H9 (cell line): ENCODE data around the gene ZBTB47. TPM values are rescaled to one million over a fixed set of nuclear protein-coding genes. Genes with fewer than 3 reads are reported as not detected.
A peak's percentile ranks its signal among the peaks of the same experiment; 100 is the strongest.

ENCODE experiments used
- DNase-seq: peaks from one replicate; pipeline ENCODE4 v3.0.0-alpha.2; 2017
- H2AFZ ChIP-seq: one replicate; pipeline ENCODE4 v1.6.1; 2013; ENCODE audit warnings: mild to moderate bottlenecking, low read length, control low read depth, moderate library complexity
- H2AK5ac ChIP-seq: 2 replicates; pipeline ENCODE4 v1.6.1; 2013; ENCODE audit warnings: low read length, control low read depth, mixed read lengths; ENCODE audit not compliant: insufficient read length
- H2BK120ac ChIP-seq: one replicate; pipeline ENCODE4 v1.6.1; 2013; ENCODE audit warnings: low read depth, mild to moderate bottlenecking, low read length, control low read depth, inconsistent platforms; ENCODE audit not compliant: poor library complexity, severe bottlenecking
- H2BK12ac ChIP-seq: 2 replicates; pipeline ENCODE4 v1.6.1; 2013; ENCODE audit warnings: low read length, control low read depth, mixed read lengths, low read depth; ENCODE audit not compliant: insufficient read length
- H2BK15ac ChIP-seq: 2 replicates; pipeline ENCODE4 v1.6.1; 2013; ENCODE audit warnings: low read depth, low read length, control low read depth
- H2BK20ac ChIP-seq: one replicate; pipeline ENCODE4 v1.6.1; 2013; ENCODE audit warnings: low read depth, mild to moderate bottlenecking, low read length, control low read depth, inconsistent platforms; ENCODE audit not compliant: poor library complexity, severe bottlenecking
- H2BK5ac ChIP-seq: 2 replicates; pipeline ENCODE4 v1.6.1; 2013; ENCODE audit warnings: low read length, control low read depth, mixed read lengths; ENCODE audit not compliant: insufficient read length
- H3K14ac ChIP-seq: 2 replicates; pipeline ENCODE4 v1.6.1; 2013; ENCODE audit warnings: low read length, control low read depth; ENCODE audit not compliant: insufficient read depth
- H3K18ac ChIP-seq: 2 replicates; pipeline ENCODE4 v1.6.1; 2013; ENCODE audit warnings: low read depth, mild to moderate bottlenecking, mixed read lengths, low read length, control low read depth; ENCODE audit not compliant: insufficient read length
- H3K23ac ChIP-seq: 2 replicates; pipeline ENCODE4 v1.6.1; 2013; ENCODE audit warnings: low read length, control low read depth, mixed read lengths, low read depth; ENCODE audit not compliant: insufficient read length
- H3K23me2 ChIP-seq: 2 replicates; pipeline ENCODE4 v1.6.1; 2013; ENCODE audit warnings: low read depth, mild to moderate bottlenecking, mixed read lengths, low read length, control low read depth; ENCODE audit not compliant: insufficient read length, poor library complexity, severe bottlenecking
- H3K27ac ChIP-seq: 2 replicates; pipeline ENCODE4 v1.5.1; 2013; ENCODE audit warnings: low read length, control low read depth, mixed read lengths, low read depth; ENCODE audit not compliant: insufficient read length
- H3K27me3 ChIP-seq: 2 replicates; pipeline ENCODE4 v1.6.1; 2013; ENCODE audit warnings: low read length, control low read depth, inconsistent platforms; ENCODE audit not compliant: insufficient read depth
- H3K4ac ChIP-seq: 2 replicates; pipeline ENCODE4 v1.6.1; 2013; ENCODE audit warnings: low read depth, mild to moderate bottlenecking, control low read depth, inconsistent platforms, low read length, moderate library complexity
- H3K4me1 ChIP-seq: 2 replicates; pipeline ENCODE4 v1.6.1; 2013; ENCODE audit warnings: low read length, control low read depth, inconsistent platforms; ENCODE audit not compliant: insufficient read depth
- H3K4me2 ChIP-seq: 2 replicates; pipeline ENCODE4 v1.6.1; 2013; ENCODE audit warnings: low read length, control low read depth, mixed read lengths; ENCODE audit not compliant: insufficient read length, insufficient read depth
- H3K56ac ChIP-seq: 2 replicates; pipeline ENCODE4 v1.6.1; 2013; ENCODE audit warnings: low read depth, mild to moderate bottlenecking, mixed read lengths, low read length, control low read depth; ENCODE audit not compliant: insufficient read length
- H3K79me1 ChIP-seq: 2 replicates; pipeline ENCODE4 v1.6.1; 2013; ENCODE audit warnings: low read depth, mild to moderate bottlenecking, moderate library complexity, low read length, control low read depth, inconsistent platforms; ENCODE audit not compliant: insufficient read depth, poor library complexity, severe bottlenecking
- H3K79me2 ChIP-seq: 2 replicates; pipeline ENCODE4 v1.6.1; 2013; ENCODE audit warnings: low read length, control low read depth, inconsistent platforms; ENCODE audit not compliant: insufficient read depth
- H3K9ac ChIP-seq: 2 replicates; pipeline ENCODE4 v1.6.1; 2013; ENCODE audit warnings: low read length, control low read depth, mixed read lengths; ENCODE audit not compliant: insufficient read length; ENCODE audit errors: extremely low read depth
- H3K9me3 ChIP-seq: one replicate; pipeline ENCODE4 v1.6.1; 2013; ENCODE audit warnings: low read depth, low read length, inconsistent platforms; ENCODE audit not compliant: control insufficient read depth
- H3T11ph ChIP-seq: one replicate; pipeline ENCODE4 v1.6.1; 2013; ENCODE audit warnings: mild to moderate bottlenecking, low read length, control low read depth, inconsistent platforms
- H4K20me1 ChIP-seq: one replicate; pipeline ENCODE4 v1.6.1; 2013; ENCODE audit not compliant: control insufficient read depth, insufficient read length, insufficient read depth
- H4K5ac ChIP-seq: 2 replicates; pipeline ENCODE4 v1.6.1; 2013; ENCODE audit warnings: low read depth, mild to moderate bottlenecking, mixed read lengths, low read length, control low read depth; ENCODE audit not compliant: insufficient read length
- H4K8ac ChIP-seq: replicated peaks from 2 replicates; pipeline ENCODE4 v1.6.1; 2013; ENCODE audit warnings: low read length, control low read depth, mixed read lengths, low read depth; ENCODE audit not compliant: insufficient read length
- H4K91ac ChIP-seq: 2 replicates; pipeline ENCODE4 v1.6.1; 2013; ENCODE audit warnings: low read depth, mild to moderate bottlenecking, moderate library complexity, mixed read lengths, low read length, control low read depth; ENCODE audit not compliant: insufficient read length
- H3K27ac Mint-ChIP-seq, 3 experiments: 2 replicates in 2 of 3; 3 replicates in 1 of 3; pipeline ENCODE4 v1.8.0; 2020 to 2021; ENCODE audit warnings: mixed read lengths in 3 of 3, mild to moderate bottlenecking in 1 of 3, moderate library complexity in 1 of 3
- H3K27me3 Mint-ChIP-seq: 2 replicates; pipeline ENCODE4 v1.8.0; 2021; ENCODE audit warnings: low read depth, mild to moderate bottlenecking, moderate library complexity, mixed read lengths
- H3K36me3 Mint-ChIP-seq, 3 experiments: 2 replicates in 2 of 3; 3 replicates in 1 of 3; pipeline ENCODE4 v1.8.0; 2020 to 2021; ENCODE audit warnings: low read depth in 3 of 3, mixed read lengths in 3 of 3; ENCODE audit not compliant: insufficient read depth in 1 of 3
- H3K4me1 Mint-ChIP-seq, 2 experiments: 2 replicates each; pipeline ENCODE4 v1.8.0; 2020; ENCODE audit warnings: mixed read lengths in 2 of 2
- H3K4me3 Mint-ChIP-seq, 2 experiments: 2 replicates in 1 of 2; 3 replicates in 1 of 2; pipeline ENCODE4 v1.8.0; 2020 to 2021; ENCODE audit warnings: mild to moderate bottlenecking in 2 of 2, mixed read lengths in 2 of 2, moderate library complexity in 1 of 2
- H3K9me3 Mint-ChIP-seq, 2 experiments: 2 replicates in 1 of 2; 3 replicates in 1 of 2; pipeline ENCODE4 v1.8.0; 2020; ENCODE audit warnings: mild to moderate bottlenecking in 2 of 2, mixed read lengths in 2 of 2, moderate library complexity in 1 of 2
- WGBS: extraction: QIAGEN DNeasy Blood & Tissue Kit; methylation state at CpG from one replicate; pipeline ENCODE4 v1.1.7; 2013; ENCODE audit warnings: missing lambda C conversion rate, low lambda C conversion rate, mixed read lengths; ENCODE audit not compliant: insufficient read length; ENCODE audit errors: extremely low coverage; 5-methylcytosine and 5-hydroxymethylcytosine counted together
- total RNA-seq: library from RNA; stranded (reverse); gene quantifications from 2 replicates; pipeline ENCODE4 v1.2.1, GENCODE V29; 2021
- TF ChIP-seq, protein P1 (sequence below): fragments of 200-600 bp; sonication (generic); conservative IDR thresholded peaks from 3 replicates; pipeline ENCODE4 v1.8.0; 2021; ENCODE audit warnings: antibody characterized with exemption, mild to moderate bottlenecking

Gene ZBTB47
- total RNA-seq, 1 experiment from 2014 or later = 3.6 TPM

GRCh38 chr3:42660131-42660715, 6.7 kb downstream of the ZBTB47 start:
- H3K79me2 ChIP-seq = no peaks in the 10 kb centered on the region
- no peak overlapping the region for H3K4me3 Mint-ChIP-seq
- H3K27me3 ChIP-seq = no peaks in the 10 kb centered on the region
- H4K5ac ChIP-seq = no peak overlapping the region
- no peak overlapping the region for H3K56ac ChIP-seq
- no peak overlapping the region for H3K4ac ChIP-seq
- no peak overlapping the region for H3K18ac ChIP-seq
- H3K27ac ChIP-seq = no peak overlapping the region
- H3K27ac Mint-ChIP-seq = peak overlapping the region in 2 of 3 experiments; percentile 68 to 89; a peak in 4 of 7 replicates
- no peak overlapping the region for H2BK20ac ChIP-seq
- H3K79me1 ChIP-seq = no peaks in the 10 kb centered on the region
- no CpG with 5 or more reads among the region's 6 CpGs for WGBS
- no peak overlapping the region for H3T11ph ChIP-seq
- peaks cover 2 to 19% of the 10 kb centered on the region in 2 experiments; a peak in 2 of 4 replicates for H3K4me1 Mint-ChIP-seq
- no peak overlapping the region for H2BK12ac ChIP-seq
- no peak overlapping the region for H3K23ac ChIP-seq
- no peaks in the 10 kb centered on the region for H4K20me1 ChIP-seq
- no peak overlapping the region for H3K4me2 ChIP-seq
- H3K14ac ChIP-seq = no peak overlapping the region
- no peak overlapping the region for H4K8ac ChIP-seq
- no peaks in the 10 kb centered on the region for H3K27me3 Mint-ChIP-seq
- H2BK5ac ChIP-seq = no peak overlapping the region
- H3K9me3 ChIP-seq = no peaks in the 10 kb centered on the region
- no peak overlapping the region for H2AK5ac ChIP-seq
- TF ChIP-seq, protein P1, sequence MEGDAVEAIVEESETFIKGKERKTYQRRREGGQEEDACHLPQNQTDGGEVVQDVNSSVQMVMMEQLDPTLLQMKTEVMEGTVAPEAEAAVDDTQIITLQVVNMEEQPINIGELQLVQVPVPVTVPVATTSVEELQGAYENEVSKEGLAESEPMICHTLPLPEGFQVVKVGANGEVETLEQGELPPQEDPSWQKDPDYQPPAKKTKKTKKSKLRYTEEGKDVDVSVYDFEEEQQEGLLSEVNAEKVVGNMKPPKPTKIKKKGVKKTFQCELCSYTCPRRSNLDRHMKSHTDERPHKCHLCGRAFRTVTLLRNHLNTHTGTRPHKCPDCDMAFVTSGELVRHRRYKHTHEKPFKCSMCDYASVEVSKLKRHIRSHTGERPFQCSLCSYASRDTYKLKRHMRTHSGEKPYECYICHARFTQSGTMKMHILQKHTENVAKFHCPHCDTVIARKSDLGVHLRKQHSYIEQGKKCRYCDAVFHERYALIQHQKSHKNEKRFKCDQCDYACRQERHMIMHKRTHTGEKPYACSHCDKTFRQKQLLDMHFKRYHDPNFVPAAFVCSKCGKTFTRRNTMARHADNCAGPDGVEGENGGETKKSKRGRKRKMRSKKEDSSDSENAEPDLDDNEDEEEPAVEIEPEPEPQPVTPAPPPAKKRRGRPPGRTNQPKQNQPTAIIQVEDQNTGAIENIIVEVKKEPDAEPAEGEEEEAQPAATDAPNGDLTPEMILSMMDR = no peak
- no peaks in the 10 kb centered on the region for H3K23me2 ChIP-seq
- H2BK15ac ChIP-seq = no peak overlapping the region
- H3K9me3 Mint-ChIP-seq = no peaks in the 10 kb centered on the region
- H2AFZ ChIP-seq = no peak overlapping the region
- H4K91ac ChIP-seq = no peak overlapping the region
- peaks cover 6% of the 10 kb centered on the region; the same call in 1 of the 2 replicates for H3K4me1 ChIP-seq
- no peak overlapping the region for H2BK120ac ChIP-seq
- H3K9ac ChIP-seq = no peak overlapping the region
- peaks cover 3 to 21% (median 8%) of the 10 kb centered on the region in 3 experiments for H3K36me3 Mint-ChIP-seq
- DNase-seq = no peak
